Activated naive CD8-positive, alpha-beta T cell treated with anti-CD3 and anti-CD28 coated beads, Interleukin-2, amount 50 U/mL, for 24 hours (primary cell): ENCODE measurements around the gene PNPLA1.

Experiments used
- ATAC-seq: fragments of 150-1000 bp; cut with Tn5 transposase; one replicate; pipeline ENCODE4 v1.10.0; 2021
- DNase-seq: peaks from one replicate; pipeline ENCODE4 v3.0.0; 2021
- H3K27ac Mint-ChIP-seq: one replicate; pipeline ENCODE4 v1.8.0; 2021; ENCODE audit warnings: mild to moderate bottlenecking, mixed read lengths
- H3K27me3 Mint-ChIP-seq: one replicate; pipeline ENCODE4 v1.8.0; 2021; ENCODE audit warnings: mixed read lengths
- H3K36me3 Mint-ChIP-seq: one replicate; pipeline ENCODE4 v1.8.0; 2021; ENCODE audit warnings: low read depth, mixed read lengths
- H3K4me1 Mint-ChIP-seq: one replicate; pipeline ENCODE4 v1.8.0; 2021; ENCODE audit warnings: mixed read lengths
- H3K4me3 Mint-ChIP-seq: one replicate; pipeline ENCODE4 v1.8.0; 2021; ENCODE audit warnings: mild to moderate bottlenecking, moderate library complexity, mixed read lengths
- H3K9me3 Mint-ChIP-seq: one replicate; pipeline ENCODE4 v1.8.0; 2021; ENCODE audit warnings: mixed read lengths

The PNPLA1 gene

DNA sequence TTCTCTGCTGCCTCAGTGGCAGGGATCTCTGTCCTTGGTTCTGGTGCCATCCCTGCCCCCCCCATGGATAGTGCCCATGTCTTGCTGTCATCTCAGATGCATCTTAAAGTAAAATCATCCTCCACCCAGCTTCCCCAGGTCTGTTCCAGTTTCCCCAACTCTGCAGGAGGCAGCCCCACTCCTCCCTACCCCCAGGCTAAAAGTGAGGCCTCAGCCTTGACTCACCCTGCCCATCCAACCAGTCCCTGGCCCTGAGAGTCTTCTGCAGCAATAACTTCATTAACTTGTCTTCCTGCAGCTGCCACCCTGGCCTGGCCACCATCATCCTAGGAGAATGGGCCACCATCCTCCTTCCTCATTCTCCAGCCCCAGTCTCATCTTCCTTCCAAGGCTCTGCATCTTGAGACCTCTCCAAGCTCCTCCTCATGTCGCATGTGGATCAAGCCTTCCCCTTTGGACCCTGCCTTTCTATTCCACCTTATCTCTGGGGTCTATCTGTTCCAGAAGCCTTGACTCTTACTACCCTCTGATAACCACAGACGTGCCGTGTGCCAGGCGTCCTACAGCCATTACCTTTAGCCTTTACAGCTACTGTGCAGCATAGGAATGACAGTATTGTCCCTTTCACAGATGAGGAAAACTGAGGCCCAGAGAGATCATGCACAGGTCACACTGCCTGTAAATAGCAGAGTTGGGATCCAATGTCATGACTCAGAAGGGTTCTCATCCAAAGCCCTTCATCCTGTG lies 2.0 kb upstream of the PNPLA1 start:
- Mint-ChIP-seq H3K36me3 (no peaks in the 10 kb centered on the region), H3K27ac (no peak overlapping the region), H3K9me3 (peaks cover 5% of the 10 kb centered on the region), H3K27me3 (peaks cover 7% of the 10 kb centered on the region), H3K4me1 (no peaks in the 10 kb centered on the region), H3K4me3 (no peak overlapping the region)
- no peak for DNase-seq
- ATAC-seq: no peak

DNA sequence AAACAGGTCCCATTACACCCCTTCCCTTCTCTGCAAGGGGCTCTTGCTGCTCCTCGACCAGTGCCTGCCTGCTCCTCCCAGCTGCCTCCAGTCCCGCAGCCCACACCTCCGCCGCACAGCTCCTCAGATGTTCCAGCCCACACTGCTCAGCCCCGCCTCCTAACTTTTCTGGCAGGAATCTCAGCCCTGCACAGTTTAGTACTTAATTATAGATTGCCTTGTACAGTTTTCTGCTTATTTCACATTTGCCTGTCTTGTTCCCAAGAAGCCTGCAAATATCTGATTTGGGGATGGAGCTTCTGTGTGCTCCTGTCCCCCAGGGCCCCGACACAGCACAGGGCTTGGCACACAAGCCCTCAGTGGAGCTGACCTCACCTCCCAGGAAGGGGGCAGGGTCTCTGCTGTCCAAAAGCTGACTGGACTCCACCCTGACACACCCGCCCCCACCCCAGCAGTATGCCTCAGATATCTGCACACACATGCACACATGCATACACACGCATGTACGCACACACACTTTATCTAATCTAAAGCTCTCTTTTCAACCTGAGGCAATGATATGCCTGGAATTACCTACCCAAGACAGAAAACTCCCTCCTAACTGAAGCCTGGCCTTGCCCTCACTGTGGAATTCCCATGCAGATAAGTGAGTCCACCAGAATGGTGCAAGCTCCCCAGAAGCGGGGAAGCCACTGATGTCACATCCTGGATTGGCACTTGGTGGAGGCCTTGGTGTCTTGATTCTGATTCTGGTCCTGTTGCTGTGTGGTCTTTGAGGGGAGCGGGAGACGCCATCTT lies 1.2 kb upstream of the PNPLA1 start:
- ATAC-seq (no peak), DNase-seq (no peak)
- H3K9me3 Mint-ChIP-seq: peaks cover 5% of the 10 kb centered on the region
- H3K27me3 Mint-ChIP-seq: peaks cover 7% of the 10 kb centered on the region
- H3K27ac Mint-ChIP-seq: no peak overlapping the region
- H3K36me3 Mint-ChIP-seq: no peaks in the 10 kb centered on the region
- no peaks in the 10 kb centered on the region for H3K4me1 Mint-ChIP-seq
- H3K4me3 Mint-ChIP-seq: no peak overlapping the region

DNA sequence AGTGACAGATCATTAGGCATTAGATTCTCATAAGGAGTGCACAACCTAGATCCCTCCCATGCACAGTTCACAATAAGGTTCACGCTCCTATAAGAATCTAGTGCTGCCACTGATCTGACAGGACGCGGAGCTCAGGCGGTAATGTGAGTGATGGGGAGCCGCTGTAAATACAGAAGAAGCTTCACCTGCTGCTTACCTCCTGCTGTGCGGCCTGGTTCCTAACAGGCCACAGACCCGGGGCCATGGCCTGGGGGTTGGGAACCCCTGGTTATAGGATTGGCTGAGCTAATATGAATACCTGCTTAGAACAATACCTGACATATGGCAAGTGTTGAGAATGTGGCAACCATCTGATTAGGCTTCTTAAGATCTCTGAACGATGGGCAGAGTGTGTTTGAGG lies 2.4 kb downstream of the PNPLA1 start:
- Mint-ChIP-seq H3K4me3 (no peak overlapping the region), H3K27me3 (peaks cover 10% of the 10 kb centered on the region), H3K27ac (no peak overlapping the region), H3K36me3 (no peaks in the 10 kb centered on the region), H3K9me3 (no peaks in the 10 kb centered on the region), H3K4me1 (no peaks in the 10 kb centered on the region)
- no peak for DNase-seq
- no peak for ATAC-seq

DNA sequence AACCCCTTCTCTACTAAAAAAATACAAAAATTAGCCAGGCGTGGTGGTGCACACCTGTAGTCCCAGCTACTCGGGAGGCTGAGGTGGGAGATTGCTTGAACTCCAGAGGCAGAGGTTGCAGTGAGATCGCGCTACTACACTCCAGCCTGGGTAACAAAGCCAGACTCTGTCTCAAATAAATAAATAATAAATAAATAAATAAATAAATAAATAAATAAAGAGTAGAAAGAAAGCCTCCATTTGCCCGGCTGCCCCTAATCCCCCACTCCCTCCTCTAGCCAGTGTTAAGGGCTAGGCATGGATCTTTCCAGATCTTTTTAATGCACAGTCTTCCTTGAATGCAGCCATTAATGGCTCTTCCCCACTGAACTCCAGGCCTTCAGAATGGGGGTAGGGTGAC lies 3.2 kb downstream of the PNPLA1 start:
- peaks cover 10% of the 10 kb centered on the region for H3K27me3 Mint-ChIP-seq
- no peaks in the 10 kb centered on the region for H3K9me3 Mint-ChIP-seq
- H3K27ac Mint-ChIP-seq: no peak overlapping the region
- no peaks in the 10 kb centered on the region for H3K4me1 Mint-ChIP-seq
- no peaks in the 10 kb centered on the region for H3K36me3 Mint-ChIP-seq
- ATAC-seq (no peak), DNase-seq (no peak)
- H3K4me3 Mint-ChIP-seq: no peak overlapping the region

DNA sequence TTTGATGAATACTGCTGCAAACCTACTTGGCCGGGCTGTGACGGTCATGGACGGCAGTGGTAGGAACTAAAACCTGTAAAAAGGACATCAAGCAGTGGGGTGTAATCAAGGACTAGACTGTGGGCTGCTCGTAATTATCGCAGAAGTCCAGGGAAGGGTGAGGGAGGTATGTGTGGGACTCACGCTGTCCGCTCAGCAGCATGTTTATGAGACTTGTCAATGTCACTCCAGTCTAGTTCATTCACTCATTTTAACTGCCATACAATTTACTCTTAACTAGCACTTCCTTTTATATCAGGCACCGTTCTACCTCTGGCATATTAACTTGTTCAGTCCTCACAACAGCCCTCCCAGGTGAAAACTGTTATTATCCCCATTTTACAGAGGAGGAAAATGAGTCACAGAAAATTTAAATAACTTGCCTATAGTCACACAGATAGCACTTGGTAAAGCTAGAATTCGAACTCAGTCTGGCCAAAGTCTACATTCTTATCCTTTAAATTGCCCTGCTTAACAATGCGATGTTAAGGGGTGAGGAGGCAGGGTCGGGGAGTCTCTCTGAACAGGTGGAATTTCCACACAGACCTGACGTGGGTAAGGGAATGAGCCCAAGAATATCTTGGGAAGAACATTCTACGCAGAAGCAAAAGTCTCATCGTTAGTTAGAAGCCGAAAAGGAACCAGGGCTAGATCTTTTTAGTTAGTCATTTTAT lies 4.1 kb downstream of the PNPLA1 start:
- H3K4me3 Mint-ChIP-seq: no peak overlapping the region

DNA sequence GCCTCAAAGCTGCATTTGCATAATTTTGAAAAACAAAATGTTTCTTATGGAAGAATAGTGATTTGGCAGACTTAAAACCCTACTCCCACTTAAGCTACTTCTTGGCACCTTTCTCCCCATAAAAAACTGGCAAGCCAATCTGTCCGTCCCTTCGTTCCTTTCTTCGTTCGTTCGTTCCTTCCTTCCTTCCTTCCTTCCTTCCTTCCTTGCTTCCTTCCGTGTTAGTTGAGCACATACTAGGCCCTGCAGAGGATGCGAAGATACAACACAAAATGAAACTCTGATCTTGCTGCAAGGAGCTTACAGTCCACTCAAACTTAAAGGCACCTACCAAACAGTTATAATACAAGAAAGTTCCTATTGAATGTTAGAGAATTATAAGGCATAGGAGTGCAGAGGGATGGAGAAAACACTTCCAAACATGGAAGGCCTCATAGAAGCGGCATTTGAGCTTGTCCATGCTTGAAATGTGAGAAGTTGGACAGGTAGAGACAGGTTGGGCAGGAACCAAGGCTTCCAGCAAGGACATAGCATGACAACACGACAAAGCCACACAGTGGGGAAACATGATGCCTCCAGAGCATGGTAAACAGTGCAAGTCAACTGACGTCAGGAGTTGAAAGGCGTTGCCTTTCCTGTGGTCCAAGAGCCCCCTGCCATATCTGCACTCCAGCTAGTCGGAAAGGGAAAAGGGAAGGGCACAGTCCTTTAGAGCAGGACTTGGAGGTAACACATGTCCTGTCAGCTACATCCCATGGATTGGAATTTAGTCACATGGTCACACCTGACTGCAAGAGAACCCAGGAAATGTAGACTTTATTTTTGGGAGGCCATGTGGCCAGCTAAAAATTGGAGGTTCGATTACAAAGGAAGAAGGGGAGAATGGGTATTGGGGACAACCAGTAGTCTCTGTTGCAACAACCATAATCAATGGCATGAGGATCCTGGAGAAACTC lies 7.0 kb downstream of the PNPLA1 start:
- ATAC-seq: no peak
- Mint-ChIP-seq H3K27me3 (peaks cover 20% of the 10 kb centered on the region), H3K9me3 (no peaks in the 10 kb centered on the region), H3K27ac (no peak overlapping the region), H3K4me3 (no peak overlapping the region), H3K36me3 (no peaks in the 10 kb centered on the region), H3K4me1 (no peaks in the 10 kb centered on the region)
- no peak for DNase-seq

More for the DNA sequence above, 4.1 kb downstream of the PNPLA1 start:
- Mint-ChIP-seq H3K36me3 (no peaks in the 10 kb centered on the region), H3K9me3 (no peaks in the 10 kb centered on the region), H3K27me3 (peaks cover 13% of the 10 kb centered on the region), H3K4me1 (no peaks in the 10 kb centered on the region), H3K27ac (no peak overlapping the region)
- DNase-seq (no peak), ATAC-seq (no peak)

DNA sequence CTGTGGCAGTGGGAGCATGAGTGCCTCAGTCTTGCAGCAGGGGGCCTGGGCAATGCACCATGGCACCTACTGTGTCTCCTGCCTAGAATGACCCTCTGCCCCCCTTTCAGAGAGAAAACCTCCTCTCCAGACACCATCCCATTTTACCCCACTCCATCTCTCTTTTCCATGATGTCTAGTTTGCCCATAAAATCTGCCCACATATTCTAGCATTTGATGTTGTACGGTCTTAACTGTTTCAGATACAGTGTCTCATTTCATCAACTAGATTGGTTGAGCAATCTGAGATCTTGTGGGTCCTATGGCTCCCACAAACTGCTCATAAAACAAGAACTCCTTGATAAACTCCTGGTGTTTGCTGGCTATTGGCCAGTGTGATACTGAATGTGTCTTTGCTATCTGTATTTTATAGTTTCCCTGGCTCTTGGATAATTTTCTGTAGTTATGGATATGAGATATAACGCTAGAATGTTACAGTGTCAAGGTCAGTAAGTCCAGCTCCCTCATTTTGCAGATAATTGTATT lies 8.1 kb downstream of the PNPLA1 start:
- ATAC-seq: no peak
- H3K4me3 Mint-ChIP-seq: no peak overlapping the region
- no peak overlapping the region for H3K27ac Mint-ChIP-seq
- H3K36me3 Mint-ChIP-seq: no peaks in the 10 kb centered on the region
- DNase-seq: no peak
- peaks cover 25% of the 10 kb centered on the region for H3K27me3 Mint-ChIP-seq
- H3K4me1 Mint-ChIP-seq: no peaks in the 10 kb centered on the region
- no peaks in the 10 kb centered on the region for H3K9me3 Mint-ChIP-seq

DNA sequence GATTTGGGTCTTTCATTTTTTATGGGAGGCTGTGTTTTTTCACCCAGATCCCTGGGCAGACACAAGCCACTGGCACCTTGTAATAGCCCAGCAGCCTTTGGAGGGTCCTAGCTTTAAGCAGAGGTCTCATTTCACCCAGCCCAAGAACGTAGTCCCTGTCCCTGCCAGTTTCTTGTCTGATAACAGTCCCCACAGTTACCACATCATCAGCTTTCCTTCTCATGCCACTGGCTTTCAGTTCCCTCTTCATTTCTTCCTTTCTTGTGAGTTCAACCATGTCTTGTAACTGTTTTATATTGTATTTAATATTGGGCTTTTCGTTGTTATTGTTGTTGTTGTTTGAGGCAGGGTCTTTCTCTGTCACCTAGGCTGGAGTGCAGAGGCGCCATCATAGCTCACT lies 10.6 kb downstream of the PNPLA1 start:
- Mint-ChIP-seq H3K36me3 (no peaks in the 10 kb centered on the region), H3K9me3 (no peaks in the 10 kb centered on the region), H3K27me3 (peaks cover 42% of the 10 kb centered on the region), H3K4me1 (no peaks in the 10 kb centered on the region), H3K4me3 (no peak overlapping the region), H3K27ac (no peak overlapping the region)
- DNase-seq: no peak
- no peak for ATAC-seq

DNA sequence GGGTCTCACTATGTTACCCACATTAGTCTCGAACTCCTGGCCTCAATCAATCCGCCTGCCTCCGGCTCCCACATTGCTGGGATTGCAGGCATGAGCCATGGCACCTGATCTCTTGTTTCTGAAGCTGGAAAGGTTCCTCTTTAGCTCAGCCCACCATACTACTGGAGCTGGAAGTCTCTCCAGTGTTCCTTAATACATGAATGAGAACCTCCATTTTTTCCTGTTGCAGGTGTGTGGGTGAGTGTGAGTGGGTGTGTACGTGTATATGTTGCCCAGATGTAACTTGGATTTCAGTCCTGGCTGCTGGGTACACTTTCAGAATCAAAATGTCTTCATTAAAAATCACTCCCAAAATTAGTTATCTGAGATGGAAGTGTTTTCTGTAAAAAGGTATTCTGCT lies 11.1 kb downstream of the PNPLA1 start:
- Mint-ChIP-seq H3K4me1 (no peaks in the 10 kb centered on the region), H3K36me3 (no peaks in the 10 kb centered on the region), H3K9me3 (no peaks in the 10 kb centered on the region), H3K27ac (no peak overlapping the region), H3K27me3 (peaks cover 45% of the 10 kb centered on the region), H3K4me3 (no peak overlapping the region)
- no peak for DNase-seq
- ATAC-seq: no peak

DNA sequence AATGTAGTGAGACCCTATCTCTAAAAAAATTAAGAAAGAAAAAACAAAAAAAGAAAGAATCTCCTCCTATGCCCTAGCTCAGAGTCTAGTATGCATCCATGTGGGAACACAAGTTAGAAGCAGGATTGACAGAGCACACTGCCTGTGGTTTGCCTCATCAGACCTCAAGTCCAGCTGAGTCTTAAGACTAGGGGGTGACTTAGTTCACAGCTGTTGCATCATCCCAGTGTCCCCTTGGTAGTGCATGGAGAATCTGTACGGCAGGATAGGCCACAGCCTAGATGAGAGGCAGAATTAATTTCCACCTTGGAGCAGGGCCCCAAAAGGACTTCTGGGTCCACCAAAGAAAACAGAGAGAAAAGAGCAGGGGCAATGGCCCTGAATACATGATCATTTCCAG lies 13.7 kb downstream of the PNPLA1 start:
- no peaks in the 10 kb centered on the region for H3K36me3 Mint-ChIP-seq
- ATAC-seq: no peak

DNA sequence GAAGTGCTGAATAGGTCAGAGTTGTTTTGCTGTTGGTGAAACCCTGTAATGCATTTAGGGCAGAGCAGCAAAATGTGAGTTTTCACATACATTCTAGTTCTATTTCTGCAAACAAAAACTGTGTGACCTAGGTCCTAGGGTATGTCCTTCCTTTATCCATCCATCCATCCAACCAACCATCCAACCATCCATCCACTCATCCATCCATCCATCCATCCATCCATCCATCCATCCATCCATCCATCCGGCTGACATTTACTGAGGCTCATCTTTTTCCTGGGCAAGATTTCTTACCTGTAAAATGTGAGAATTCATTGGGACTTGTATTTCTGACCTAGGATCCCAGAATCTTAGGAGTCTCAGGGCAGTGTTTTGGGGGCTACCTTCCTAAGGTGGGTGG lies 14.5 kb downstream of the PNPLA1 start:
- Mint-ChIP-seq H3K27me3 (peaks cover 46% of the 10 kb centered on the region), H3K36me3 (no peaks in the 10 kb centered on the region), H3K27ac (no peak overlapping the region), H3K9me3 (no peaks in the 10 kb centered on the region), H3K4me1 (peaks cover 5% of the 10 kb centered on the region), H3K4me3 (no peak overlapping the region)
- no peak for ATAC-seq
- no peak for DNase-seq

More for the DNA sequence above, 13.7 kb downstream of the PNPLA1 start:
- H3K9me3 Mint-ChIP-seq: no peaks in the 10 kb centered on the region
- H3K4me3 Mint-ChIP-seq: no peak overlapping the region
- peaks cover 5% of the 10 kb centered on the region for H3K4me1 Mint-ChIP-seq
- peaks cover 48% of the 10 kb centered on the region for H3K27me3 Mint-ChIP-seq
- no peak for DNase-seq
- no peak overlapping the region for H3K27ac Mint-ChIP-seq

DNA sequence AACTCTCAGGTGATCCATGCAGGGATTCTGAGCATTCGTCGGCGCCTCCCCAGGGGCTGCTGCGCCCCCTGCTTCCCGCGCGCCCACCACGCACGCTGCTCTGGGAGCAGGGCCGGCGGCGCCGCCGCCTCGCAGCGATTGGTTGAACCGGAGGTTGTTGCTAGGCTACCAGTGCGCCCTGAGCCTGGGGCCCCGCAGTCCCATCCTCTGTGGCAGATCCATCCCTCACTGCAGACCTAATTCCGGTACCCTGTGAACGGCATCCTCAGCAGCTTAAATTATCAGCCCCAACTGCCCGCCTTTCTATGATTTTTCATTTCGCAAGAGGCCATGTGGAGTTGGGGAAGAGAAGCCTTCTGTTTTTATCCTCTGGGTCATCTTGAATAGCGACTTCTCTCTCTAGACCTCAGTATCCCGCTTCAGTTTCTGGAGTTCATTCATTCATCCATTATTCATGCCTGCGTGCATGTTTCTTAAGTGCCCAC lies 15.4 kb downstream of the PNPLA1 start:
- Mint-ChIP-seq H3K27me3 (peaks cover 46% of the 10 kb centered on the region), H3K4me3 (no peak overlapping the region), H3K4me1 (peaks cover 5% of the 10 kb centered on the region), H3K36me3 (no peaks in the 10 kb centered on the region), H3K27ac (no peak overlapping the region), H3K9me3 (no peaks in the 10 kb centered on the region)
- DNase-seq (no peak), ATAC-seq (no peak)

DNA sequence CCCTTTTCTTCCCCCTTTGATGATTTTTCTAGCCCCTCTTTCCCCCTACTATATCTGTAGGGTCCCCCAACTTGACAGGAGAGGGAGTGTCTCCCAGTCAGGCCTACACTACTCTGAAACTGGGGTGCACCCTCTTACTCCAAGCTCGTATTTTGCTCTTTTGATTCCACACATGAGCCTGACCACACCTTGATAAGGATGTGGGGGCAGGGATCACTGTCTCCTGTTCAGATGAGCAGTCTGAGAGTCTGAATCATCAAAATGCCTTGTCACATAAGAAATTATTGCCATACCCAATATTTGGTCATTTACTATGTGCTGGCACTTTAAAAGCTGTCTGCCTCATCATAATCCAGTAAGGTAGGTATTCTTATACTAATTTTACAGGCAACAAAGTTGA lies 15.9 kb downstream of the PNPLA1 start:
- Mint-ChIP-seq H3K4me3 (no peak overlapping the region), H3K9me3 (no peaks in the 10 kb centered on the region), H3K27ac (no peak overlapping the region), H3K36me3 (no peaks in the 10 kb centered on the region), H3K4me1 (peaks cover 5% of the 10 kb centered on the region), H3K27me3 (peaks cover 43% of the 10 kb centered on the region)
- no peak for ATAC-seq
- DNase-seq: no peak

DNA sequence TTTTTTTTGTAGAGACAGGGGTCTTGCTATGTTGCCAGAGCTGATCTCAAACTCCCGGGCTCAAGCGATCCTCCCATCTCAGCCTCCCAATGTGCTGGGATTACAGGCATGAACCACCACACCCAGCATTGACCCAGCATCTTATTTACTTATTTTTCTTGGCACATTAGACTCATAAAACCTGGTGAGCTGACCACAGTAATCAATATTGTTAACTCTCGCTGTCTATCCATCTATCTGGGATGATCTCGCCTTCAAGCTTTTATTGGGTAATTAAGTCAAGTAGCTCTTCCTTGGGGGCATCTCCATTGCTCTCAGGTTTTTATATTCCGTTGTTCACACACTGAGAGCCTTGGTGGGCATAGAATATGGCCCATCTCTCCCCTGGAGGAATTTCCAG lies 17.0 kb downstream of the PNPLA1 start:
- no peak for DNase-seq

More for the DNA sequence above, 17.0 kb downstream of the PNPLA1 start:
- no peak overlapping the region for H3K4me3 Mint-ChIP-seq
- no peaks in the 10 kb centered on the region for H3K36me3 Mint-ChIP-seq
- no peak for ATAC-seq
- H3K27me3 Mint-ChIP-seq: peaks cover 33% of the 10 kb centered on the region
- H3K4me1 Mint-ChIP-seq: peaks cover 5% of the 10 kb centered on the region
- no peak overlapping the region for H3K27ac Mint-ChIP-seq
- H3K9me3 Mint-ChIP-seq: no peaks in the 10 kb centered on the region
